Measurements from ENCODE around the gene PLEKHA6. TPM values are rescaled to one million over a fixed set of nuclear protein-coding genes. Genes with fewer than 3 reads are reported as not detected.

Gene PLEKHA6
- total RNA-seq, 1 experiment from 2014 or later: 2.1 TPM

GRCh38 chr1:204376465-204376864 is 16.7 kb upstream of the PLEKHA6 start:
- H3K18ac ChIP-seq (ENCODE audit: insufficient read length, low read depth, low read length): no peak overlapping the region
- no peak overlapping the region for H3K9ac ChIP-seq (ENCODE audit: extremely low read depth, insufficient read length, low read length)
- H3T11ph ChIP-seq (ENCODE audit: low read length): no peak overlapping the region
- H2BK20ac ChIP-seq (ENCODE audit: low read depth, low read length, poor library complexity, severe bottlenecking): no peak overlapping the region
- no peak overlapping the region for H3K23ac ChIP-seq (ENCODE audit: insufficient read length, low read depth, low read length)
- no peaks in the 10 kb centered on the region for H3K79me2 ChIP-seq (ENCODE audit: insufficient read depth, low read length)
- peaks cover 8 to 9% of the 10 kb centered on the region in 2 experiments for H3K4me1 Mint-ChIP-seq
- H3K56ac ChIP-seq (ENCODE audit: insufficient read length, low read depth, low read length): no peak overlapping the region
- no peaks in the 10 kb centered on the region for H3K36me3 Mint-ChIP-seq (ENCODE audit: insufficient read depth in 1 of 3, low read depth in 3 of 3)
- DNase-seq: no peak
- H3K4me1 ChIP-seq (ENCODE audit: insufficient read depth, low read length): peaks cover 2% of the 10 kb centered on the region; the same call in 1 of the 2 replicates
- peaks cover 2% of the 10 kb centered on the region for H4K20me1 ChIP-seq (ENCODE audit: control insufficient read depth, insufficient read depth, insufficient read length)
- H3K27ac Mint-ChIP-seq: no peak overlapping the region
- no peak overlapping the region for H2BK120ac ChIP-seq (ENCODE audit: low read depth, low read length, poor library complexity, severe bottlenecking)
- TF ChIP-seq CTCF (conservative IDR thresholded peaks at IDR 0.05): no peak
- H2BK5ac ChIP-seq (ENCODE audit: insufficient read length, low read length): no peak overlapping the region
- no peaks in the 10 kb centered on the region for H3K9me3 Mint-ChIP-seq
- H3K27me3 ChIP-seq (ENCODE audit: insufficient read depth, low read length): peaks cover 17% of the 10 kb centered on the region; the same call in 1 of the 2 replicates
- H3K4ac ChIP-seq (ENCODE audit: low read depth, low read length): no peak overlapping the region
- no peak overlapping the region for H4K5ac ChIP-seq (ENCODE audit: insufficient read length, low read depth, low read length)
- no peak overlapping the region for H2AK5ac ChIP-seq (ENCODE audit: insufficient read length, low read length)
- no peak overlapping the region for H2AFZ ChIP-seq (ENCODE audit: low read length)
- H3K4me3 Mint-ChIP-seq: no peak overlapping the region
- H3K9me3 ChIP-seq (ENCODE audit: control insufficient read depth, low read depth, low read length): no peaks in the 10 kb centered on the region
- WGBS (ENCODE audit: extremely low coverage, insufficient read length, low lambda C conversion rate): no CpG with 5 or more reads among the region's 6 CpGs
- no peak overlapping the region for H3K4me2 ChIP-seq (ENCODE audit: insufficient read depth, insufficient read length, low read length)
- H3K79me1 ChIP-seq (ENCODE audit: insufficient read depth, low read depth, low read length, poor library complexity, severe bottlenecking): no peaks in the 10 kb centered on the region
- no peak overlapping the region for H4K91ac ChIP-seq (ENCODE audit: insufficient read length, low read depth, low read length)
- peaks cover 44% of the 10 kb centered on the region for H3K27me3 Mint-ChIP-seq (ENCODE audit: low read depth)
- H2BK15ac ChIP-seq (ENCODE audit: low read depth, low read length): no peak overlapping the region
- H4K8ac ChIP-seq (replicated peaks; ENCODE audit: insufficient read length, low read depth, low read length): no peak overlapping the region
- H3K27ac ChIP-seq (ENCODE audit: insufficient read length, low read depth, low read length): no peak overlapping the region
- no peak overlapping the region for H3K14ac ChIP-seq (ENCODE audit: insufficient read depth, low read length)
- H2BK12ac ChIP-seq (ENCODE audit: insufficient read length, low read depth, low read length): no peak overlapping the region
- peaks cover 10% of the 10 kb centered on the region for H3K23me2 ChIP-seq (ENCODE audit: insufficient read length, low read depth, low read length, poor library complexity, severe bottlenecking)
